WI38 (cell line): ENCODE results near the gene RTTN.

ENCODE experiments used
- H3K4me3 ChIP-seq: 2 replicates; pipeline ENCODE4 v1.5.1; 2011; ENCODE audit warnings: low read depth, mild to moderate bottlenecking, control low read depth, low read length
- TF ChIP-seq, protein P1 (sequence below): IDR thresholded peaks from 2 replicates; pipeline ENCODE4 v1.5.1; 2012; ENCODE audit warnings: low read depth, mild to moderate bottlenecking, control low read depth, low read length

RTTN gene

DNA sequence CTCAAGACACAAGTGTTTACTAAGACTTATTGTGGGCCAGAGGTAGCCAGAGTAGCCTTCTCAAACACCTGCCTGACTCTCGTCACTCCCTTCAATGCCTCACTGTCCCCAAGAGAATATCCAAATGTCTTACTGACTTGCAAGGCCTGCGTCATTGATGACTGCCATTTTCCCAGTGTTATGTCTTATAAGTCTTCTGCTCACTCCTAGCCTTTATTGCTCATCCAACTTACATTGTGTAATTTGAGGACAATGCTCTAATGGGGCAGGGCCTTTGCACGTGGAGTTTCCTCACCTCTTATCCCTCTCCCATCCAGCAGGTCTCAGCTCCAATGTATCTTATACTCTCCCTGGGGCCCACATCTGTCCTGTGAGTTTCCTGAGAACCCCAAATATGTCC, 247.7 kb downstream of the RTTN start:
- TF ChIP-seq, protein P1, sequence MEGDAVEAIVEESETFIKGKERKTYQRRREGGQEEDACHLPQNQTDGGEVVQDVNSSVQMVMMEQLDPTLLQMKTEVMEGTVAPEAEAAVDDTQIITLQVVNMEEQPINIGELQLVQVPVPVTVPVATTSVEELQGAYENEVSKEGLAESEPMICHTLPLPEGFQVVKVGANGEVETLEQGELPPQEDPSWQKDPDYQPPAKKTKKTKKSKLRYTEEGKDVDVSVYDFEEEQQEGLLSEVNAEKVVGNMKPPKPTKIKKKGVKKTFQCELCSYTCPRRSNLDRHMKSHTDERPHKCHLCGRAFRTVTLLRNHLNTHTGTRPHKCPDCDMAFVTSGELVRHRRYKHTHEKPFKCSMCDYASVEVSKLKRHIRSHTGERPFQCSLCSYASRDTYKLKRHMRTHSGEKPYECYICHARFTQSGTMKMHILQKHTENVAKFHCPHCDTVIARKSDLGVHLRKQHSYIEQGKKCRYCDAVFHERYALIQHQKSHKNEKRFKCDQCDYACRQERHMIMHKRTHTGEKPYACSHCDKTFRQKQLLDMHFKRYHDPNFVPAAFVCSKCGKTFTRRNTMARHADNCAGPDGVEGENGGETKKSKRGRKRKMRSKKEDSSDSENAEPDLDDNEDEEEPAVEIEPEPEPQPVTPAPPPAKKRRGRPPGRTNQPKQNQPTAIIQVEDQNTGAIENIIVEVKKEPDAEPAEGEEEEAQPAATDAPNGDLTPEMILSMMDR, result no peak
- no peak overlapping the region for H3K4me3 ChIP-seq

DNA sequence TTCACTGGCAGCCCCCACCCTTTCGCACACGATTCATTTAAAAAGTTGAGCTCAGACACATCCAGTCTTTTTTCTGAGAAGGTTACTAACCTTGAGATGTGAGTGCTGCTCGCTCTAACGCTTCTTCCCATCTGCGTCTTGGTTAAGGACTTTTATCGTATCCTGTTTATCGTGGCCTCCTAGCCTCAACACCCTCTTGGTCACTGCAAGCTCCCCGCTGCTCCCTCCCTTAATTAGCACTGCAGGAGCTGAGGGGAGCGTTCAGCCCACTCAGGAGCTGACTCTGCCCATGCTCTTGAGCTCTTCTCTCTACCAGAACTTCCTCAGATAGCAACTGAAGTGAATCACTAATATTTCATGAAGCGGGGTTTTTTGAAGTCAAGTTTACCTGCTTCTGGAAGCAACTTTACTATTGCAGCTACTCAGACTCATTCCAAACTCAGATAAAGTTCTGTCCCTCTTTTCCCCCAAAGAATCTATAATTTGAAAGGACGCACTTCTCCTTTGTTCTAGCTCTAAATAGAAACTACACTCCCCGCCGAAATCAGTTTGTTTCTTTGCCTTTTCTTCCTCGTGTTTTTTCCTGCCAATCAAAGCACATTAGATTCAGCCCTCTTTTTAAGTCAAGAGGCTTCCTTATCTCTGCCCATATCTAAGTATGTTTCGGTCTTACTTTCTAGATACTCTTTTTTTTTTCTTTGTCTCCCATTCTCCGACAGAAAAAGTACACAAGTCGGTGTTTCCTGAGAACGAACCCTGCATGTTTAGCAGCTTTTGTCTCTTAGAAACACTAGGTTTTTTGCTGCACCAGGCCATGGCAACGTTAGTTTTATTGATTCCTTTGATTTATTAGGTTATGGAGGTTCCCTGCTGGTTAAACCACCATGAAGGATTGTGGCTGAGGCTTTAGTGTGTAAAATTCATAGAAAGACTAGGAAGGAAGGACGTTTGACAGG, 248.5 kb downstream of the RTTN start:
- H3K4me3 ChIP-seq, result no peak overlapping the region
- TF ChIP-seq, protein P1, result no peak

DNA sequence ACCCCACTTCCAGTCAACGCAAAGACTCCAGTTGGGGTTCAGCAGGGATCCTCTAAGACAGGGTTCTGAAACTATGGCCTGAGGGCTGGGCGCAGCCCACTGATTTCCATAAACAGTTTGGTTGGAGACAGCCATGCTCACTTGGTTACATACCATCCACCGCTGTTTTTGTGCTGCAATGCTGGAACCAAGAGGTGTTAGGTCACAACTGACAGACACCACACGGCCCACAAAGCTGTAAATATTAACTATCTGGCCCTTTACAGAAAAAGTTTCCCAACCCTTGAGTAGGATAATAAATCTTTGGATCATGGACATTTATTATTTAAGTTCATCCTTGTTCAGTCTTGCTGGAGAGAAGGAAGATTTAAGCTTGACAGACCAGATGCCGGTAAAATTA, 249.4 kb downstream of the RTTN start:
- no peak overlapping the region for H3K4me3 ChIP-seq
- TF ChIP-seq, protein P1, result no peak

DNA sequence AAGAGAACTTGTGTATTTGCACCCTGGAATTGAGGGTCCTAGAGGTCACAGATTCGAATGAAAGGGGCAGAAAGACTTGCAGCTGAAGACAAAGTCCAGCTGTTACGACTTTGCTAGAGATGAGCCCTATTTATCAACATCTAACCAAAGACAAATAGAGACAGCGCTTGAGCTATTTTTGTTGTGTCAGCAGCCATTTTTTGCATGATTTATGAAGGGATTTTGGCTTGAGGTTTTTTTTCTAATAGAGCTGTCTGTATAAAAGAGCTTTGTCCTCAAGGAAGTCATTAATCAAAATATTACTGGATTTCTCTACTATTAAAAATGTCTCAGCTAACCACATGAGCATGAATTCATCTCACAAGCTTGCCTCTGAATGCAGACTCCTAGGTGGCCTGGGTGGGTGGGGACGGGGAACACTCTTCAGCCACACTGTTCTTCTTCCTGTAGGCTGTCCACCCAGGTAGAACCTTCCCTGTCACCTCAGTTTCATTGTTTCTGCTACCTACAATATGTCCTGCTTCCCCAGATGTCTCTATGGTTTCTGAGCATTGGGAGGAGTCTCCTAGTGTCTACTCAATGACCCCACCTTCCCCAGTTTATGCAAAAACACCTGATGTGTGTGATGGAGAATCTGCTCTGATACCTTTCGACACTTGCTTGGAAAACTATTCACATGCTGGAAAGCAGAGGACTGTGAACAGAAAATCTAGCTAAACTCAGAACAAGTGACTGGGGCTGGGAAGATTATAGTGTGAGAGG, 250.6 kb downstream of the RTTN start:
- no peak overlapping the region for H3K4me3 ChIP-seq
- TF ChIP-seq, protein P1, result no peak

DNA sequence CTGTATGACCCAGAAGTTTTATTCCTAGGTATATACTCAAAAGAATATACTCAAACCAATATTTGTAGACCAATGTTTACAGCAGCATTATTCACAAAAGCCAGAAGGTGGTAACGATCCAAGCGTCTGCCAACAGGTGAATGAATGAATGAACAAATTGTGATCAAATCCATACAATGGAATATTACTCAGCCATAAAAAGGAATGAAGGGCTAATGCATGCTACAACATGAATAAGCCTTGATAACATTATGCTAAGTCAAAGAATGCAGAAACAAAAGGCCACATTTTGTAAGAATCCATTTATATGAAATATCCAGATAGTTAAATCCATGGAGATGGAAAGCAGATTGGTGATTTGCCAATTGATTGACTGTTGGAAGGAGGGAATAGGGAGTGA, 252.3 kb downstream of the RTTN start:
- TF ChIP-seq, protein P1, result no peak

More for the DNA sequence above, 252.3 kb downstream of the RTTN start:
- no peak overlapping the region for H3K4me3 ChIP-seq
